Measurements from ENCODE around the gene ECSIT.

GRCh38 chr19:11558881-11559828, 30.2 kb upstream of the ECSIT start, which contains the start of gene ELOF1:
- TF ChIP-seq, protein P1, sequence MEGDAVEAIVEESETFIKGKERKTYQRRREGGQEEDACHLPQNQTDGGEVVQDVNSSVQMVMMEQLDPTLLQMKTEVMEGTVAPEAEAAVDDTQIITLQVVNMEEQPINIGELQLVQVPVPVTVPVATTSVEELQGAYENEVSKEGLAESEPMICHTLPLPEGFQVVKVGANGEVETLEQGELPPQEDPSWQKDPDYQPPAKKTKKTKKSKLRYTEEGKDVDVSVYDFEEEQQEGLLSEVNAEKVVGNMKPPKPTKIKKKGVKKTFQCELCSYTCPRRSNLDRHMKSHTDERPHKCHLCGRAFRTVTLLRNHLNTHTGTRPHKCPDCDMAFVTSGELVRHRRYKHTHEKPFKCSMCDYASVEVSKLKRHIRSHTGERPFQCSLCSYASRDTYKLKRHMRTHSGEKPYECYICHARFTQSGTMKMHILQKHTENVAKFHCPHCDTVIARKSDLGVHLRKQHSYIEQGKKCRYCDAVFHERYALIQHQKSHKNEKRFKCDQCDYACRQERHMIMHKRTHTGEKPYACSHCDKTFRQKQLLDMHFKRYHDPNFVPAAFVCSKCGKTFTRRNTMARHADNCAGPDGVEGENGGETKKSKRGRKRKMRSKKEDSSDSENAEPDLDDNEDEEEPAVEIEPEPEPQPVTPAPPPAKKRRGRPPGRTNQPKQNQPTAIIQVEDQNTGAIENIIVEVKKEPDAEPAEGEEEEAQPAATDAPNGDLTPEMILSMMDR (IDR thresholded peaks at IDR 0.05), result no peak
- no peak for TF ChIP-seq POLR2A (IDR thresholded peaks at IDR 0.05)

Data from lower leg skin (tissue), 3 donors.